Nephron (organoid): ENCODE data around the gene PPP1R12A.
"Not testable (repeated sequence)": the region's sequence is repeated elsewhere in the genome, so short reads cannot be mapped to it uniquely, and the experiment has no call there.

ENCODE experiments used
- H3K27ac Mint-ChIP-seq, 3 experiments: 2 replicates each; pipeline ENCODE4 v1.8.0; 2020; ENCODE audit warnings: mixed read lengths in 3 of 3, mild to moderate bottlenecking in 2 of 3, moderate library complexity in 1 of 3
- H3K27me3 Mint-ChIP-seq: 2 replicates; pipeline ENCODE4 v1.8.0; 2021; ENCODE audit warnings: low read depth, mild to moderate bottlenecking, moderate library complexity, mixed read lengths
- H3K36me3 Mint-ChIP-seq: 2 replicates; pipeline ENCODE4 v1.8.0; 2020; ENCODE audit warnings: low read depth, mixed read lengths
- H3K4me1 Mint-ChIP-seq: 2 replicates; pipeline ENCODE4 v1.8.0; 2020; ENCODE audit warnings: mixed read lengths
- H3K4me3 Mint-ChIP-seq, 3 experiments: 2 replicates each; pipeline ENCODE4 v1.8.0; 2020; ENCODE audit warnings: mild to moderate bottlenecking in 3 of 3, mixed read lengths in 3 of 3, moderate library complexity in 2 of 3
- H3K9me3 Mint-ChIP-seq: 2 replicates; pipeline ENCODE4 v1.8.0; 2020; ENCODE audit warnings: mixed read lengths
- TF ChIP-seq, protein P1 (sequence below), 3 experiments: fragments of 200-600 bp; sonication (generic); IDR thresholded peaks; one replicate each; pipeline ENCODE4 v1.5.0; 2021; ENCODE audit warnings: antibody characterized with exemption in 3 of 3; ENCODE audit not compliant: unreplicated experiment in 3 of 3

The PPP1R12A gene

DNA sequence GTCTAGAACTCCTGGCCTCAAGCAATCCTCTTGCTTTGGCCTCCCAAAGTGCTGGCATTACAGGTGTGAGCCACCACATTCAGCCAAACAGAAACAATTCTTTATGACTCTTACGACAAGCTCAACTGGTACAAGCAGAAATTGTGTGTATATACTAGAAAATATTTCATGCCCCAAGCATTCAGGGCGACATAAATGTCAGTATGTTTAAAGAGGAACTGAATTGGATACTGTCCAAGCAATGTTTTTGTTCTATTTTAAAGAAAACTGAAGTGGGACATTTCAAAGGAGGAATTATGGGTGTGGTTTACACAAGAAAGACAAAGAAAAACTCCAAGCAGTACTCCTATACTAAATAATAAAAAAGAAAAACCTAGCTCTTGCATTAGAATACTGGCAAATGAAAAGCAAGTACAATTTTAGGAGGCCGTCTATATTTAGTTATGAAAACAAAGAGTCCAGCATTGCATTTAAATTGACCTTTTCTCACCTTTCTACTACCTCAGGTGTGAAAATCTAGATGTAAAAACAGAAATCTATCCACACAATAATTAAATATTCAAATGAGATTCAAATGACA lies 48.9 kb downstream of the PPP1R12A start:
- Mint-ChIP-seq H3K9me3 (no peaks in the 10 kb centered on the region), H3K27ac (peak overlapping the region in 2 of 3 experiments; percentile 23 to 86), H3K36me3 (peaks cover 9% of the 10 kb centered on the region), H3K4me1 (peaks cover 53% of the 10 kb centered on the region), H3K4me3 (no peak overlapping the region), H3K27me3 (no peaks in the 10 kb centered on the region)
- TF ChIP-seq, protein P1, sequence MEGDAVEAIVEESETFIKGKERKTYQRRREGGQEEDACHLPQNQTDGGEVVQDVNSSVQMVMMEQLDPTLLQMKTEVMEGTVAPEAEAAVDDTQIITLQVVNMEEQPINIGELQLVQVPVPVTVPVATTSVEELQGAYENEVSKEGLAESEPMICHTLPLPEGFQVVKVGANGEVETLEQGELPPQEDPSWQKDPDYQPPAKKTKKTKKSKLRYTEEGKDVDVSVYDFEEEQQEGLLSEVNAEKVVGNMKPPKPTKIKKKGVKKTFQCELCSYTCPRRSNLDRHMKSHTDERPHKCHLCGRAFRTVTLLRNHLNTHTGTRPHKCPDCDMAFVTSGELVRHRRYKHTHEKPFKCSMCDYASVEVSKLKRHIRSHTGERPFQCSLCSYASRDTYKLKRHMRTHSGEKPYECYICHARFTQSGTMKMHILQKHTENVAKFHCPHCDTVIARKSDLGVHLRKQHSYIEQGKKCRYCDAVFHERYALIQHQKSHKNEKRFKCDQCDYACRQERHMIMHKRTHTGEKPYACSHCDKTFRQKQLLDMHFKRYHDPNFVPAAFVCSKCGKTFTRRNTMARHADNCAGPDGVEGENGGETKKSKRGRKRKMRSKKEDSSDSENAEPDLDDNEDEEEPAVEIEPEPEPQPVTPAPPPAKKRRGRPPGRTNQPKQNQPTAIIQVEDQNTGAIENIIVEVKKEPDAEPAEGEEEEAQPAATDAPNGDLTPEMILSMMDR (IDR thresholded peaks at IDR 0.05; ENCODE audit: unreplicated experiment in 3 of 3) = no peak

DNA sequence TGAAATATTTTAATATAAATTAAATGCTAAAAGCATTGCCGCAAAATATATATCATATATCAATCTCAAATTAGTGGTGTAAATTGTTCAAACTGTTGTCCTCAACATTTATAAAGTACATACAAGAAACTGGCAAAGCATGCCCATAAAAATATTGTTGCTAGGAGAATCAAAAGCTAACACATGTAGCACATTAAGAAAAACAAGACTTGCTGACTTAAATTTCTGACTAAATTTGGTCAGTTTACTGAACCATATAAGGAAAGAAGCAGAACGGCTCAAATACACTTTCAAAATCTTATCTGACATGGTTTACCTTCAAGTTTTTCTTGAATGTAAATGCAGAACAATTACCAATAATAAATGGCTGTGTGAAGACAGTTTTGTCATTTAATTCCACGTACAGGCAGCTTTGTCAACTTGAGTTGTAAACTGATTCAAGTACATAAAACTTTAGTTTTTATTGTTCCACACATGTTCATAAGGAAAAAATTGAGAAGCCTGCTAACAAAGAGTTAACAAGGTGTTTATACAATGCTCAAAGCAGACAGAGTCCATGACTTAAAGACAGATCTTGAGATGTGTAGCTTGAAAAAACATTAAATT lies 50.4 kb downstream of the PPP1R12A start:
- peak overlapping the region in 1 of 3 experiments; percentile 33 for H3K27ac Mint-ChIP-seq
- no peaks in the 10 kb centered on the region for H3K27me3 Mint-ChIP-seq
- H3K4me1 Mint-ChIP-seq = peaks cover 59% of the 10 kb centered on the region
- TF ChIP-seq, protein P1 (IDR thresholded peaks at IDR 0.05; ENCODE audit: unreplicated experiment in 3 of 3) = no peak
- H3K4me3 Mint-ChIP-seq = no peak overlapping the region
- H3K36me3 Mint-ChIP-seq = peaks cover 9% of the 10 kb centered on the region
- H3K9me3 Mint-ChIP-seq = no peaks in the 10 kb centered on the region

DNA sequence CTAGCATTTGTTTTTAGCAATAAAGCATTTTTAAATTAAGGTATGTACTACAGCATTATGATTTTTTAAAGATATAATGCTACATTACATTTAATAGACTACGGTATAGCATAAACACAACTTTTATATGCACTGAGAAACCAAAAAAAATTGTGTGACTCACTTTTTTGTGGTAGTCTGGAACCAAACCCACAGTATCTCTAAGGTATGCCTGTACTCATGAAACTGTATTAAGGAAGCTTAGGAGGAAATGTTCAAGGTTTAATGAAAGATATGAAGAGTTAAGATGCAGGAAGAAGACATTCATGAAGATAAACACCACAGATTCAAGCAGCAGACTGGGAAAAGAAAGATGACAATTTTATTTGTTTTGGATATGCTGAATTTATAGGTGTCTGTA lies 51.7 kb downstream of the PPP1R12A start:
- Mint-ChIP-seq H3K4me1 (peaks cover 50% of the 10 kb centered on the region), H3K9me3 (no peaks in the 10 kb centered on the region), H3K36me3 (peaks cover 9% of the 10 kb centered on the region), H3K27me3 (no peaks in the 10 kb centered on the region), H3K27ac (peak overlapping the region; percentile 2 to 10 (median 2)), H3K4me3 (no peak overlapping the region)
- TF ChIP-seq, protein P1 (IDR thresholded peaks at IDR 0.05; ENCODE audit: unreplicated experiment in 3 of 3) = no peak

DNA sequence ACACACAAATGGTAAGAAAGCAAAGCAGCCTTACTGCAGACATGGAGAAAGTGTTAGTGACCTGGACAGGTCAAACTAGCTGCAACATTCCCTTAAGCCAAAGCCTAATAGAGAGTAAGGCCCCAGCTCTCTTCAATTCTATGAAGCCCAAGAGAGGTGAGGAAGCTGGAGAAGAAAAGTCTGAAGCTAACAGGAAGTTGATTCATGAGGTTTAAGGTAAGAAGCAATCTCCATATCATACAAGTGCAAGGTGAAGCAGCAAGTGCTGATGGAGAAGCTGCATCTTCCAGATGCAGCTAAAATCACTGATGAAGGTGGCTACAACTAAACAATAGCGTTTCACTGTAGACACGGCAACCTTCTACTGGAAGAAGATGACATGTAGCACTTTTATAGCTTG lies 53.5 kb downstream of the PPP1R12A start:
- Mint-ChIP-seq H3K27me3 (no peaks in the 10 kb centered on the region), H3K27ac (peak overlapping the region; percentile 85 to 94 (median 91)), H3K4me1 (peaks cover 38% of the 10 kb centered on the region), H3K36me3 (peaks cover 13% of the 10 kb centered on the region), H3K9me3 (no peaks in the 10 kb centered on the region), H3K4me3 (peak overlapping the region in 1 of 3 experiments; percentile 17)
- TF ChIP-seq, protein P1 (IDR thresholded peaks at IDR 0.05; ENCODE audit: unreplicated experiment in 3 of 3) = no peak

DNA sequence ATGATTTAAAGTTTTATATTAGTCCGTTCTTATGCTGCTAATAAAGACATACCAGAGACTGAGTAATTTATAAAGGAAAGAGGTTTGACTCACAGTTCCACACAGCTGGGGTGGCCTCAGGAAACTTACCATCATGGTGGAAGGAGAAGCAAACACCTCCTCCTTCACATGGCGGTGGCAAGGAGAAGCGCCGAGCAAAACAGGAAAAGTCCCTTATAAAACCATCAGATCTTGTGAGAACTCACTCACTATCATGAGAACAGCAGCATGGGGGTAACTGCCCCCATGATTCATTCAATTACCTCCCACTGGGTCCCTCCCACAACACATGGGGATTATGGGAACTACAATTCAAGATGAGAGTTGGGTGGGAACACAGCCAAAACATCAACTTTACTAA lies 56.4 kb downstream of the PPP1R12A start:
- peaks cover 25% of the 10 kb centered on the region for H3K4me1 Mint-ChIP-seq
- not testable (repeated sequence) for H3K27me3 Mint-ChIP-seq, H3K27ac Mint-ChIP-seq, H3K9me3 Mint-ChIP-seq, H3K4me3 Mint-ChIP-seq
- peaks cover 11% of the 10 kb centered on the region for H3K36me3 Mint-ChIP-seq

DNA sequence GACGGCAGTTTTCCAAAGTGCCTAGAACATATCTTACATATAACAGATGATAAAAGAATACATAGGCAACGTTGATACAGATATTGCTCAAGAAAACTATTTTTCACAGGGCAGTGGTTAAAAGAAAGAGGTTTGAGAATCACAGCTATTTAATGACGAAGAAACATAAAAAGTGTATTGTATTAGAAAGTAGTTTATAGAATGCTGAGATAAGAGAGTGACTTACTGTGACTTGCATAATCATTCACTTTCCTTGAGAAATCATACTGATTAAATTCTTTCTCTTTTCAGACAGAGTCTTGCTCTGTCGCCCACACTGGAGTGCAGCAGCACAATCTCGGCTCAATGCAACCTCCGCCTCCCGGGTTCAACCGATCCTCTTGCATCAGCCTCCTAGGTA lies 57.7 kb downstream of the PPP1R12A start:
- Mint-ChIP-seq H3K36me3 (peaks cover 8% of the 10 kb centered on the region), H3K9me3 (no peaks in the 10 kb centered on the region), H3K4me1 (peaks cover 18% of the 10 kb centered on the region), H3K4me3 (no peak overlapping the region), H3K27ac (no peak overlapping the region), H3K27me3 (no peaks in the 10 kb centered on the region)
- TF ChIP-seq, protein P1 (IDR thresholded peaks at IDR 0.05; ENCODE audit: unreplicated experiment in 3 of 3) = no peak
